ENCODE data around the gene LIN9. TPM values are rescaled to one million over a fixed set of nuclear protein-coding genes. Genes with fewer than 3 reads are reported as not detected.
A peak's percentile ranks its signal among the peaks of the same experiment; 100 is the strongest.

The LIN9 gene
- polyA plus RNA-seq, 6 donors from 2014 or later: 2.7 to 7.0 (median 4.7) TPM

DNA sequence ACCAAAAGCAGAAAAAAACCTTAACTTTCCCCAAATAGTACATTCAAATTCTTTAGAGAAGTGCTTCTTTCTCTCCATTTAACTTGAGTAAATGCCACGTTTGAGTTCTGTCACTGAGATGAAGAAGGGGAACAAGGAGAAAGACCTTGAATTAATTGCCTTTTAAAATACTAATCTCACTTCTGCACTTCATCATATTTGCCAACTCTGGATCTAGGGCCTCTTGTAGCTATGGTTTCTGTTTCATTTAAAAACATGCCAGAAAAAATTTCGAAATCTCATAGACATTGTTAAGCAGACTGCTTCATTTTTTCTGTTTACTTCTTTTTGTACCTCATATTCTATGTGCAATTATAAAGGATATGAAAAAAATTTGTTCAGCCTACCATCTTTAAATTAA lies 60.9 kb downstream of the LIN9 start:
- Mint-ChIP-seq H3K27me3 (no peaks in the 10 kb centered on the region), H3K9me3 (no peaks in the 10 kb centered on the region), H3K4me3 (no peak overlapping the region), H3K36me3 (no peaks in the 10 kb centered on the region), H3K27ac (peak overlapping the region in 1 of 6 donors; percentile 9), H3K4me1 (peaks cover 0 to 2% (median 0%) of the 10 kb centered on the region in 3 donors)
- no peak for DNase-seq
- ATAC-seq (ENCODE audit: low read depth in 2 of 2): no peak

DNA sequence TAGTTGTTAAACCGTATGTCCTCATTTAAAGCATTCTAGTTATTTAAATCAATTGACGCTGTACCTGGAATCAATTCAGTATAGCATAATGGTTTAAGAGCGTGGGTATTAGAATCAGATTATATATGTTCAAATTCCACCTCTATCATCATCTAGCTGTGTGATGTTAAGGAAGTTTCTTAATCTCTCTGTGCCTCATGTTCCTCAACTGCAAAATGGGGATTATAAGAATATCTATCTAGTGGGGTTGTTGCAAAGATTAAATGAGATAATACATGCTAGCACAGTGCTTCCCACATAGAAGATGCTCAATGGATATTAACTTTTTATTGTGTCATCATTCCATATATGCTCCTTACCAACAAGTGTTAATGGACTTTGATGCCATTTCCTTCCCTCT lies 69.5 kb downstream of the LIN9 start:
- Mint-ChIP-seq H3K27me3 (no peaks in the 10 kb centered on the region), H3K36me3 (peaks cover 0 to 16% of the 10 kb centered on the region in 2 donors), H3K4me3 (no peak overlapping the region), H3K4me1 (peaks cover 0 to 4% (median 0%) of the 10 kb centered on the region in 3 donors), H3K27ac (peak overlapping the region in 1 of 6 donors; percentile 36), H3K9me3 (no peaks in the 10 kb centered on the region)
- DNase-seq (no peak), ATAC-seq (ENCODE audit: low read depth in 2 of 2) (no peak)

DNA sequence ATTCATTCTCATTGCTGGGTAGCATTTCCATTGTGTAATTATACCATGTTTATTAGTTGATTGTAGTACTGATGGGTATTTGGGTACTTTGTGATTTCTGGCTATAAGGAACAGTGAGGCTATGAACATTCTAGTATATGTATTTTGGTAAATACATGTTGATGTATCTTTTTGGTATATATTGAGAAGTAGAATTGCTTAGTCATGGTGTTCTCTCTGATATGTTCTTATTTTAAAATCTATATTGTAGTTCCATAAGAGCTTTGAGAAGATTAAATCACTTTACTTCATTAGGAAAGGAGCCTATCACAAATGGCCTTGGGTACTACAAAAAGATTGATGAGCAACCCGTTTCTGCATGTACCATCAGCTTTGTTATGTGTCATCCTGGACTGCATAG lies 72.1 kb downstream of the LIN9 start:
- Mint-ChIP-seq H3K27ac (no peak overlapping the region), H3K4me1 (peaks cover 5 to 6% (median 6%) of the 10 kb centered on the region in 3 donors), H3K36me3 (peaks cover 0 to 16% of the 10 kb centered on the region in 2 donors), H3K4me3 (no peak overlapping the region), H3K27me3 (no peaks in the 10 kb centered on the region), H3K9me3 (no peaks in the 10 kb centered on the region)
- ATAC-seq (ENCODE audit: low read depth in 2 of 2): no peak
- DNase-seq: no peak

DNA sequence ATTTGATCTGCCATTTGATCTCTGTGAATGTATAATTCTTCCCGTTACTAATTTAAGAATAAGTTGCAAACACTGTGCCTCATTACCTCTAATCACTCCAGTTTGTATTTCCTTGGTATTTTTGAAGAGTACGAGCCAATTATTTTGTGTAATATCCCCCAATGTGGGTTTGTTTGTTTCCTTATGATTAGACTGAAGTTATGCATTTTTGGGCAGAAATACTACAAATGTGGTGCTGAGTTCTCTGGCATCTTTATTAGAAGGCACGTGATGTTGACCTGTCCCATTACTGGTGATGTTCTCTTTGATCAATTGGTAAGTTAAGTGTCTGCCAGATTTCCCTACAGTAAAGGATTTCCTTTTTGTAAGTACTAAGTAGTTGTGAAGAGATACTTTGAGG lies 75.2 kb downstream of the LIN9 start:
- H3K4me3 Mint-ChIP-seq: no peak overlapping the region
- peaks cover 5 to 6% (median 6%) of the 10 kb centered on the region in 3 donors for H3K4me1 Mint-ChIP-seq
- H3K36me3 Mint-ChIP-seq: peaks cover 10 to 13% of the 10 kb centered on the region in 2 donors
- ATAC-seq (ENCODE audit: low read depth in 2 of 2): no peak
- H3K27me3 Mint-ChIP-seq: no peaks in the 10 kb centered on the region
- no peak for DNase-seq
- H3K27ac Mint-ChIP-seq: peak overlapping the region in 1 of 6 donors; percentile 53
- no peaks in the 10 kb centered on the region for H3K9me3 Mint-ChIP-seq

DNA sequence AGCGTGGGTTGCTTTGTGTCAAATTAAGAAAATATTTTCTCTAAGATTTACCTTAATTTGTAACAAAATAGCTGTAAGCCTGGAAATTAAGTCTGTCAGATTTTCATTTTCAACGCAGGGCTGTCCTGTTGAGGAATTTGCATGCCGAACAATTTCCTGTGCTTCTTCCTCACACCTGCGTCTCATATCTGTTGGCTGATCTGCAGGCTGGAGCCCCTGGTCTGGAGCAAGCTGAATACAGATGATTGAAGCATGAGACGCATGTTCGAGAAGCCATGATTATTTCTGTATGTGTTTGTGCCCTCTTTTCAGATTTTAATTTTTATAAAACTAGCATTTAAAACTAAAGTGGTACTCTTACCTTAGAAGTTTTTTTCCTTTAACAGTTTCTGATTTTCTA lies 75.7 kb downstream of the LIN9 start:
- Mint-ChIP-seq H3K4me1 (peaks cover 5 to 6% (median 6%) of the 10 kb centered on the region in 3 donors), H3K4me3 (no peak overlapping the region)
- peak; percentile 17 for DNase-seq

DNA sequence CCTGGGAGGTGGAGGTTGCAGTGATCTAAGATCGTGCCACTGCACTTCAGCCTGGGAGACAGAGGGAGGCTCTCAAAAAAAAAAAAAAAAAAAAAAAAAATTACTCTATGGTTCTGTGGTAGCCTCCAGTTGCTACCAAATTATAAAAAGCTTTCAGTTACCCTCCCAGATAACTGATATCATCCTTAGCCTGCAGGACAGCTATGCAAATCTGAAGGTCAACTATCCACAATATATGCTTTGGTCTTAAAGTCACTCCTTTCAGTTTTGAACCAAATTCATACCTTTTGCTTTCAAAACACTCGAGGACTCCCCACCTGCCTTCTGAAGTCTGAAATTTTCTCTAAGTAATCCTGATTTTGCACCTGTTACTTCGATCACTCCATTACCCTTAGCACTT lies 82.4 kb downstream of the LIN9 start:
- DNase-seq (no peak), ATAC-seq (ENCODE audit: low read depth in 2 of 2) (no peak)
- Mint-ChIP-seq H3K27me3 (peaks cover 8 to 11% (median 10%) of the 10 kb centered on the region in 3 donors), H3K4me3 (peak overlapping the region in 1 of 8 donors; percentile 54), H3K9me3 (no peaks in the 10 kb centered on the region), H3K27ac (no peak overlapping the region), H3K4me1 (peaks cover 6 to 13% (median 6%) of the 10 kb centered on the region in 3 donors), H3K36me3 (peaks cover 0 to 10% of the 10 kb centered on the region in 2 donors)

More for the DNA sequence above, 75.7 kb downstream of the LIN9 start:
- ATAC-seq (ENCODE audit: low read depth in 2 of 2): peak; percentile 94 to 95
- Mint-ChIP-seq H3K27me3 (no peaks in the 10 kb centered on the region), H3K27ac (peak overlapping the region in 1 of 6 donors; percentile 67), H3K9me3 (no peaks in the 10 kb centered on the region), H3K36me3 (peaks cover 9 to 10% of the 10 kb centered on the region in 2 donors)

DNA sequence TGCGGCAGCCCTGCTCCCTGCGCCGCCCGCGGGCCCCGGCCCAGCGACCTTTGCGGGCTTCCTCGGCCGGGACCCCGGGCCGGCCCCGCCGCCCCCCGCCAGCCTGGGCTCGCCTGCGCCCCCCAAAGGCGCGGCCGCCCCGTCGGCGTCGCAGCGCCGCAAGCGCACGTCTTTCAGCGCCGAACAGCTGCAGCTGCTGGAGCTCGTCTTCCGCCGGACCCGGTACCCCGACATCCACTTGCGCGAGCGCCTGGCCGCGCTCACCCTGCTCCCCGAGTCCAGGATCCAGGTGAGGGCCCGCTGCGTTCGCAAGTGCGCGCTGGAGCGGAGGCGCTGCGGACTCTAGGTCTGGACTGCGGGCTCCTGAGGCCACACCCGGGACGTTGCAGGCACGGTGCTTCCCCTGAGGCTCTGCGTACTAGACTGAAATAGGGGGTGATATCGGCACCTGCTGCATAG lies 85.1 kb downstream of the LIN9 start:
- ATAC-seq (ENCODE audit: low read depth in 2 of 2) (peak; percentile 81 to 86), DNase-seq (peak; percentile 43)
- H3K4me3 Mint-ChIP-seq: peak overlapping the region; percentile 85 to 95 (median 91)
- no peaks in the 10 kb centered on the region for H3K9me3 Mint-ChIP-seq
- H3K4me1 Mint-ChIP-seq: peaks cover 6 to 13% (median 6%) of the 10 kb centered on the region in 3 donors
- peak overlapping the region in 1 of 6 donors; percentile 44 for H3K27ac Mint-ChIP-seq
- H3K27me3 Mint-ChIP-seq: peaks cover 8 to 11% (median 10%) of the 10 kb centered on the region in 3 donors
- no peaks in the 10 kb centered on the region for H3K36me3 Mint-ChIP-seq

DNA sequence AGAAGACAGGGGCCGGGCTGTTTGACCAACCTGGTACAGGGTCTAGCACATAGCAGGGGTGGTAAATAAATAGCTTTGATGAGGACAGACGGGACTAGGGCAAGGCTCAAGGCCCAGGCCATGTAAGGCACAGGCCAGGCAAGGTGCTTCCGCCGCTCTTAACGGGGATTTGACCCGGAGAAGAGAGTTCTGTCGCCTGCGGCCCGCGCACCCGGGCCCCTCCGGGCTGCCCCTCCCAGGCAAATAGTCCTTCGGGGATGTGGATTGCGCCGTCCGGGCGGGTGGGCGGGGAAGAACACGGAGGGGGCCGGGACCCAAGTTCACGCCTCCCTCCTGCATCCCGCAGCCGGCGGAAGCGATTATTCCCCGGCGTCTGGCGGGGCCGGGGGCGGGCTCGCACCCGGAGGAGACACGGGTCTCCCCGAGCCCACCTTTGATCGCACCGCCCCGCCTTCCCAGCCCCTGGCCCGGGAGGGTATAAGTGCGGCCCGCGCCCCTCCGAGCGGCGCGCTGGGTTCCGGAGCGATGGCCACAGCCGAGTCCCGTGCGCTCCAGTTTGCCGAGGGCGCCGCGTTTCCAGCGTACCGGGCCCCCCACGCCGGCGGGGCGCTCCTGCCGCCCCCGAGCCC lies 85.7 kb downstream of the LIN9 start, which contains the start of gene MIXL1:
Gene MIXL1, plus strand, starts transcription at position 508 of the 629 bp plus-strand sequence. Its CDS starts 18 bp downstream, at position 526.
- no peaks in the 10 kb centered on the region for H3K36me3 Mint-ChIP-seq
- peaks cover 8 to 11% (median 10%) of the 10 kb centered on the region in 3 donors for H3K27me3 Mint-ChIP-seq
- DNase-seq (no peak), ATAC-seq (ENCODE audit: low read depth in 2 of 2) (peak; percentile 63)
- peaks cover 6 to 13% (median 6%) of the 10 kb centered on the region in 3 donors for H3K4me1 Mint-ChIP-seq
- peak within 1 kb of the TSS; percentile 85 to 95 (median 91) for H3K4me3 Mint-ChIP-seq
- H3K9me3 Mint-ChIP-seq: no peaks in the 10 kb centered on the region
- H3K27ac Mint-ChIP-seq: peak within 1 kb of the TSS in 1 of 6 donors; percentile 44

DNA sequence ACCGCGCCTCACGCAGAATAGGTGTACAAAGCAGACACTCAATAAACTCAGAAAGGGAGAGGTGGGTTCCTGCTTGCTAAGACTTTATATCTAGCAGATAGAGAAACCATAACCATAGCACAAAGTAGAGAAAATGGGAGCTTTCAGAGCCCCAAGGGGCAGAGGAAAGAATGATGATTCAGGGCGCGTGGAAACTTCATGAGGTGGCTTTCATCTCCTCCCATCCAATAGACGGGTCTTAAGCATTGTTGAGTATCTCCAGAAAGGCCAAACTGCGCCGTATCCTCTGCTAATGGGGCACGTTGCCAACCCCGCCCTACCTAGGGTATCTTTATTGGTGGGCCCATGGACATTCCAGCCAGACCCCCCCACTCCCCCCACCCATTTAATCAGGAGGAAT lies 86.3 kb downstream of the LIN9 start:
- Mint-ChIP-seq H3K27ac (no peak overlapping the region), H3K9me3 (no peaks in the 10 kb centered on the region), H3K36me3 (no peaks in the 10 kb centered on the region), H3K4me3 (peak overlapping the region; percentile 51 to 86 (median 74)), H3K27me3 (peaks cover 8 to 11% (median 10%) of the 10 kb centered on the region in 3 donors), H3K4me1 (peaks cover 6 to 13% (median 6%) of the 10 kb centered on the region in 3 donors)
- DNase-seq (no peak), ATAC-seq (ENCODE audit: low read depth in 2 of 2) (no peak)

DNA sequence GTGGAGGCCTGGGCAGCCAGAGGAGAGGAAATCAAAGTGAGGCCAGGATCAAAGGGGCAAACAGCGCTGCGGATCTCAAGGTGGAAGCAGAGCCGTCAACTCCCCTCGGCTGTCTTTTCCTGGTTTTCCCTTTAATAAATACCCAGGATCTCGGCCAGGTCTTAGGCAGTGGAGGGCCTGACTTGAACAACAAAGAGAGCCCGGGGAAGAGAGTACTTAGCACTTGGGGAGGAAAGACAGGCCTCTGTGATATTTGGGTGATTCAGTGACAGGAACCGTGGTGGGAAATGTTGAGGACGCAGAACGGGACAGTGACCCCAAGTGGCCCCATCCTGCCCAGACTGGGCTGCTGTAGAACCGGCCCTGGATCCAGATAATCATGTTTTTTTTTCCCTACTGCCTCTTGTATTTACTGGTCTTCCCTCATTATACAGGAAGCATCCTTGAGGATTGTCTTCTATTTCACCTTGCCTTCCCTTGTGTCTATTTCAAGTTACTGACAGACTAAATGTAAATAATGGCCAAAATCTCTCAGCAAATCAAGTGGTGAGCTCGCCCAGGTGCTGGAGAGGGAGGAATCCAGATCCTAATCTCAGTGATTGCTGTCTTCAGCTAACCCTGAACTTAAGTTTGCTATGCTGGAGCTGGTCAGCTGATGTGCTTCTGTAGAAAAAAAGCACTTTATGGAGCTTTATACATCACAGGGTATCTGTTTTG lies 88.3 kb downstream of the LIN9 start:
- Mint-ChIP-seq H3K4me3 (no peak overlapping the region), H3K27ac (no peak overlapping the region), H3K27me3 (peaks cover under 1 to 3% (median under 1%) of the 10 kb centered on the region in 3 donors), H3K4me1 (peaks cover 8 to 14% (median 8%) of the 10 kb centered on the region in 3 donors), H3K9me3 (no peaks in the 10 kb centered on the region), H3K36me3 (no peaks in the 10 kb centered on the region)
- no peak for ATAC-seq (ENCODE audit: low read depth in 2 of 2)
- DNase-seq: no peak

DNA sequence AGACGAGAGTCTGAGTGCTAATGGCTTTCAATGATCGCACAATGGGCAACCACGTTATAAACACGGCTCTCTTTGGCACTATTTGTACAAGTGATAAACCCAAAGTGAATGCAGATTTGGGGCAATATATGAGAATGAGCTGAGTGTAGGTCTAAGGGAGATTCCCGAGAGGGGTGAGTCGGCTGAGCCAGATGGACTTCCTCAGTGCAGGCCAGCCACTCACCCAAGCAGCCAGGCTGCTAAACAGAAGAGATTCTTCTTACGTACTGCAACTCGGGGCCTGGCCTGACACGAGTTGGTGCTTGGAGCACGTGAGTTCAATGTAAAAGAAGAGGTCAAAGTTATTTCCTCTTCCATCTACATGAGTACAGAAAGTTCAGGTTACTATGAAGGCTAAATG lies 91.7 kb downstream of the LIN9 start:
- no peak for ATAC-seq (ENCODE audit: low read depth in 2 of 2)
- Mint-ChIP-seq H3K9me3 (no peaks in the 10 kb centered on the region), H3K27me3 (no peaks in the 10 kb centered on the region)

DNA sequence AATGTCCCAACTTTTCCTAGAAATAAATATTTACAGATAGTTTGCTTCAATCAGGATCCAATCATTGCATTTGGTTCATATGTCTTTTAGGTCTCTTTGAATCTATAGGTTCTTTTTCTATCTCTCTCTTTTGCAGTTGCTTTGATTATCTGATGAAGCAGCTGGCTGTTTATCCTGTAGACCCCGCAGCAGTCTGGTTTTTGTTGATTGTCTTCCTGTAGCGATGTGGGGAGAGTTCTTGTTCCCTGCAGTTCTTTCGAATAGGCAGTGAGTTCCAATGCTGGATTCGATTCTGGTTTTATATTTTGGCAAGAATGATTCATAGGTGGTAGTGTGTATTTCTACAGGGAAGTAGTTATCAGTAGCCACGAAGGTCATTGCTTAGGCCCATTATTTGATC lies 92.9 kb downstream of the LIN9 start:
- peak overlapping the region in 1 of 6 donors; percentile 67 for H3K27ac Mint-ChIP-seq
- H3K9me3 Mint-ChIP-seq: no peaks in the 10 kb centered on the region
- no peak for DNase-seq
- no peaks in the 10 kb centered on the region for H3K27me3 Mint-ChIP-seq
- no peak for ATAC-seq (ENCODE audit: low read depth in 2 of 2)
- peaks cover 7 to 11% (median 9%) of the 10 kb centered on the region in 3 donors for H3K4me1 Mint-ChIP-seq
- H3K4me3 Mint-ChIP-seq: no peak overlapping the region
- no peaks in the 10 kb centered on the region for H3K36me3 Mint-ChIP-seq

More for the DNA sequence above, 91.7 kb downstream of the LIN9 start:
- Mint-ChIP-seq H3K27ac (no peak overlapping the region), H3K4me3 (no peak overlapping the region), H3K4me1 (peaks cover 7 to 11% (median 9%) of the 10 kb centered on the region in 3 donors), H3K36me3 (no peaks in the 10 kb centered on the region)
- DNase-seq: no peak

DNA sequence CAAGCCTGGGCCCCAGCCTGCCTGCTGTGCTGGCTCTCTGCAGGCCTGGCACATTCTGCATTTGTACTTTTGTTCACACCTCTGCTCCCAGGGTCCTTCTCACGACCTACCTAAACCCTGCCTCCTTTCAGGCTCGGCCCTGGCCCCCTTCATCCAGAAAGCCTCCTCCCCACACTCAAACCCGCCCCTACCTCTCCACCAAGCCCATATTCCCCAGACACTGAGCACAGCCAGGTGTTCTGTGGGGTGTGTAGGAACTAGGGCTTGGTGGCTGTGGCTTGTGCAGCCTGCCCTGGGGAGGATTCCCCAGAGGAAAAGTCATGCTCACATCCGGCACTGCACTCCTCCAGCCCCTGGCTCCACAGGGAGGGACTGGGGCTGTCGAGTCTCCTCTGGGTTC lies 93.7 kb downstream of the LIN9 start:
- DNase-seq (no peak), ATAC-seq (ENCODE audit: low read depth in 2 of 2) (no peak)
- Mint-ChIP-seq H3K36me3 (no peaks in the 10 kb centered on the region), H3K4me3 (no peak overlapping the region), H3K27me3 (no peaks in the 10 kb centered on the region), H3K4me1 (peaks cover 7 to 11% (median 9%) of the 10 kb centered on the region in 3 donors), H3K9me3 (no peaks in the 10 kb centered on the region), H3K27ac (peak overlapping the region in 1 of 6 donors; percentile 31)

All from naive B cell (primary cell).